Activated naive CD8-positive, alpha-beta T cell treated with anti-CD3 and anti-CD28 coated beads, Interleukin-2, amount 50 U/mL, for 16 hours (primary cell): ENCODE data around the gene CADM4.
"Not testable (repeated sequence)": the region's sequence is repeated elsewhere in the genome, so short reads cannot be mapped to it uniquely, and the experiment has no call there.

Experiments
- DNase-seq: peaks from one replicate; pipeline ENCODE4 v3.0.0-alpha.2; 2020; ENCODE audit warnings: low read depth, low spot score

Gene CADM4, protein sequence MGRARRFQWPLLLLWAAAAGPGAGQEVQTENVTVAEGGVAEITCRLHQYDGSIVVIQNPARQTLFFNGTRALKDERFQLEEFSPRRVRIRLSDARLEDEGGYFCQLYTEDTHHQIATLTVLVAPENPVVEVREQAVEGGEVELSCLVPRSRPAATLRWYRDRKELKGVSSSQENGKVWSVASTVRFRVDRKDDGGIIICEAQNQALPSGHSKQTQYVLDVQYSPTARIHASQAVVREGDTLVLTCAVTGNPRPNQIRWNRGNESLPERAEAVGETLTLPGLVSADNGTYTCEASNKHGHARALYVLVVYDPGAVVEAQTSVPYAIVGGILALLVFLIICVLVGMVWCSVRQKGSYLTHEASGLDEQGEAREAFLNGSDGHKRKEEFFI

DNA sequence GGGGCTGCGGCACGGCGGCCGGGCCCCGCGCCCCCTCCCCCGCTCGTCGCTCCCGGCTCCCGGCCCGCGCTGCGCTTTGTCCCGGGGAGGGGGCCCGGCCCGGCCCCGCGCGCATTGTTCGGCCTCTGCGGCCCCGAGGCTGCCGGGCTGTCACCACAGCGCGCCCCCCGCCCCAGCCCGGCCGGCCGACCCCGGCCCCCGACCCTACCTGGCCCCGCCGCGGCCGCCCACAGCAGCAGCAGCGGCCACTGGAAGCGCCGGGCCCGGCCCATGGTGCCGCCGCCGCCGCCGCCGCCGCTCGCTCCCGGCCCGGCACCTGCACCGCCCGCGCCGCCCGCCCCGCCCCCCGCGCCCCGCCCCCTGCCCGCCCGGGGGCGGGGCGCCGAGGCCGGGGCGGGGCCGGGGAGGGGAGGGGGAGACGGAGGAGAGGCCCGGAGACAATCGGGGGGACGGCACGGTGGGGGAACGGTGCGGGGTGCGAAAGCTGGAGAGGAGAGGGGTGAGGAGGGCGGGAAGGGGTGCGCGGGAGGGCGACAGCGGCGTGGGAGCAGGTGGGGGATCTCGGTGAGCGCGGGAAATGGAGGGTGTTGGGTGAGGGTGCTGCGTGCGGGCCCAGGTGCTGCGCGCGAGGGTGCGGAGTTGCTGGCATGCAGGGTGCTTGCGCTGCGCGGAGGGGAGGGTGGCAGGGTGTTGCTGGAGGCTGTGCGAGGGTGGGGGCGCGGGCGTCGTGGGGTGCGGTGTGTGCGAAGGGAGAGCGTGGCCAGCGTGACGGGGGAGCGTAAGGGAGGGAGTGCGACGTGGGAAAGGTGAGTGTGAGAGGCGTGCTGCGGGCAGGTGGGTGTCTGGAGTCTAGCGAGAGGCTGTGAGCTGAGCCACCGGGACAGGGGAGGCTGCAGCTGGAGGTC, at the start of gene CADM4:
CADM4 (minus strand) TSS at position 332 of the 905 bp plus-strand sequence; CDS start at position 272, 60 bp downstream.
- DNase-seq = no peak

DNA sequence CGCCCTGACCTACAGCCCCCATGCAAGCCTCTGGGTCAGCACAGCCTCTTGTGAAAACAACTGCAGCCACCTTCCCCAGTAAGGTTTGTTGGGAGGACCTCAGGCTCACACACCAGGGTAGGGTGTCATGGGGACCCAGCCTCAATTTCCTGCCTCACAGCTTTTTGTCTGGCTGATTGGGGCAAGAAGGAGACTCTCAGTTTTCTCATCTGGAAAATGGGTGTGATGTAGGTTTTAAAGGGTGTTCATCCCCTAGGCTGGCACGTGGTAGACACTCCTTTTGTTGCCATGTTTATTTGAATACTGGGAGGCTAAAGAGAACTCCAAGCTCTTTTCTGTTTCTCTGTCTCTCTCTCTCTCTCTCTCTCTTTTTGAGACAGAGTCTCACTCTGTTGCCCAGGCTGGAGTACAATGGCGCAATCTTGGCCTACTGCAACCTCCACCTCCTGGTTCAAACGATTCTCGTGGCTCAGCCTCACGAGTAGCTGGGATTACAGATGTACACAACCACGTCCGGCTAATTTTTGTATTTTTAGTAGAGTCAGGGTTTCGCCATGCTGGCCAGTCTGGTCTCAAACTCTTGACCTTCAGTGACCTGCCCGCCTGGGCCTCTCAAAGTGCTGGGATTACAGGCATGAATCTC, 48.5 kb upstream of the CADM4 start:
- no peak for DNase-seq

DNA sequence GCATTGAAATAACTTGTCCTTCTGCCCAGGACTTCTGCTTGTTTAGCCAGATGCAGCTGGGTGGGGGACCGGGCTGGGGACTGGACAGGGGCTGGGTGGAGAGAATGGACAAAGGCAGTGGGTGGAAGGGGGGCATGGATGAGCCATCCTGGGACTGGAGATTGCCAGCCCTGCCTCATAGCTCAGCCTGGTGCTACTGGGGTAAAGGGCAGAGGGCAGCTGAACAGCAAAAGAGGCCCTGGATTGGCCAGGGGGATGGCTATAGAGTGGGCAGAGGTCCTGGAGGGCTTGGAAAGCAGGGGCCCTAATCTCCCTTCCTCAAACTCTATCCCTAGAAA, 48.0 kb upstream of the CADM4 start:
- no peak for DNase-seq

DNA sequence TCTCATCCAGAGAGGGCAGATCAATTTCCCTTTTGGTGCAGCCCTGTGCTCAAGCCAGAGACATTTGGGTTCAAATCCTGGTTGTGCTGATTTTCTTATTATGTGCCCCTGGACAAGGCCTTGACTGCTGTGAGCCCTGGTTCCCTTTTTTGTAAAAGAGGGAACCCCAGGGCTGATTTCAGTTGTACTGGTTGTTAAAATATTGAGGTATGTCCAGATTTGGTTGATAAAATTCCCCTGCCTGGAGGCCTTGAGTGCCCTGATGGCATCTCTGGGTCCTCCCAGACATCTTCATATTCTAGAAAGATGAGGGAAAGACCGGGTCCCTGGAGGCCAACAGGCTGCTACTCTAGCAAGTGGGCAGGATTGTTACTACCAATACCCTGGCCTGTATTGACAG, 44.7 kb upstream of the CADM4 start:
- no peak for DNase-seq

DNA sequence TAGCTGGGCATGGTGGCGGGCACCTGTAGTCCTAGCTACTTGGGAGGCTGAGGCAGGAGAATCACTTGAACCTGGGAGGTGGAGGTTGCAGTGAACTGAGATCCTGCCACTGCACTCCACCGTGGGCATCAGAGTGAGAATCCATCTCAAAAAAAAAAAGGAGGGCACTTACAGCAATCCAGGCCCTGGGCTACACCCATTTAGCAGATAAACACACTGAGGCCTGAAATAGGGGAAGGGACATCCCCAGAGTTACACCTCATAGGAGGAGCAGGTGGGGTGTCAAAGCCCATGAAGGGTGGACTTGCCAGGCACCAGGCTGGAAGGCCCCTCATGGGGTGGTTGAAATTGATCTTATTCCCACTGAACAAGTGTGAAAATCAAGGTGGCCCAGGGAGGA, 44.3 kb upstream of the CADM4 start:
- DNase-seq = no peak

DNA sequence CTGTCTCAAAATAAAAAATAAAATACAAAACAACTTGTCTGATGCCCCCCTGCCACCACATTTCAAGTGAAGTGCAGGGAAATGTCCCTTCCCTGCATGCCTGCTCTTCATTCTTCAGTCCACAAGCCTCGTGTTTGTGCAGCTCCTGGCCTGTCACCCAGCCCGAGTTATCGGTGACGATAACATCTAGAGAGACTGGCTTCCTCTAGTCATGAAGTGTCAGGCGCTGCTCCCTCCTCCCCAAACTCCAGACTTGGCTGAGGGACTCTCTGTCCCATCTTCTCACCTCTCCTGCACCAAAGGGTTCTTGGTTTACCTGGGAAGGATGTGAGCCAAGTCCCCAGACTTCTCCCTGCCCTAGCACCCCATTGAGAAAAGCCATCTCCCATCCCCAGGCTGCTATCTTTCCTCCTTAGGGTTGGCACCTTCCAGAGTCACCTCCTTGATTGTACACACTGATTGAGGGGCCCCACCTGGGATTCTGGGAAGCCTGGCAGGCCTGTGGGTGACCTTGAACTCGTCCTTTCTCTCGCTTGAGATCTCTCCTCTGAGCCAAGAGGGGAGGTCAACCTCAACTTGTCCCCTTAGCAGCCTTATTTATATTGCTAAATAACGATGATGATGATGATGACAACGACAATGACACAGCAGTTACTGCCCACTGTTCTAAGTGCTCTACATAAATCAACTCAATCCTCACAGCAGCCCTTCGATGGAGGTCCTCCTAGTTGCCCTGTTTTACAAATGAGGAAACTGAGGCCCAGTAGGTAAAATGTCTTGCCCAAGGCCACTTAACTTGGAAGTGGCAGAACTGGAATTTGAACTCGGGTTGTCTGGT, 43.4 kb upstream of the CADM4 start:
- DNase-seq = no peak

DNA sequence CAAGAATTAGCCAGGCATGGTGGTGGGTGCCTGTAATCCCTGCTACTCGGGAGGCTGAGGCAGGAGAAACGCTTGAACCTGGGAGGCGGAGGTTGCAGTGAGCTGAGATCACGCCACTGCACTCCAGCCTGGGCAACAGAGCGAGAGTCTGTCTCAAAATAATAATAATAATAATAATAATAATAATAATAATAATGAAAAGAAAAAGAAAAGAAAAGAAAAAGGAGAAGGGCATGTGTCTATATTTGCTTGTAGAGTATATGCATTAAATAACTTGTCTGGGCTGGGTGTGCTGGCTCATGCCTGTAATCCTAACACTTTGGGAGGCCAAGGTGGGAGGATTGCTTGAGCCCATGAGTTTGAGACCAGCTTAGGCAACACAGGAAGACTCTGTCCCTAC, 42.6 kb upstream of the CADM4 start:
- not testable (repeated sequence) for DNase-seq

DNA sequence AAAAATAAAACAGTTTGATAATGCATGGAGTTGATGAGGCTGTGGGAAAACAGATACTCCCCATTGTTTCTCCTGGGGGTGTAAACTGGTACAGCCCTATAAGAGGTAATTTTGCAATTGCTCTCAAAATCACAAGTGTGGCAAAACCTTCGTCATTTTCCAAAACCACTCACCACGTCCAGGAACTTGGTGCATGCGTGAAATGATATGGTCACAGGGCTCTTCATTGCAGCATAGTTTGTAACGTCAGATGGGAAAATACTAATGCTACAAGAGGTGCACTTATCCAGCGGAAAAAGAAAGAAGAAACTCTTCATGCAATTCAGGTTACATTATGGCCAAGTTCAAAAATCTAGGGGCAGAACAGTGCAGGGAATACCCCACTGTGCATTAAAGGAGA, 42.2 kb upstream of the CADM4 start:
- no peak for DNase-seq

DNA sequence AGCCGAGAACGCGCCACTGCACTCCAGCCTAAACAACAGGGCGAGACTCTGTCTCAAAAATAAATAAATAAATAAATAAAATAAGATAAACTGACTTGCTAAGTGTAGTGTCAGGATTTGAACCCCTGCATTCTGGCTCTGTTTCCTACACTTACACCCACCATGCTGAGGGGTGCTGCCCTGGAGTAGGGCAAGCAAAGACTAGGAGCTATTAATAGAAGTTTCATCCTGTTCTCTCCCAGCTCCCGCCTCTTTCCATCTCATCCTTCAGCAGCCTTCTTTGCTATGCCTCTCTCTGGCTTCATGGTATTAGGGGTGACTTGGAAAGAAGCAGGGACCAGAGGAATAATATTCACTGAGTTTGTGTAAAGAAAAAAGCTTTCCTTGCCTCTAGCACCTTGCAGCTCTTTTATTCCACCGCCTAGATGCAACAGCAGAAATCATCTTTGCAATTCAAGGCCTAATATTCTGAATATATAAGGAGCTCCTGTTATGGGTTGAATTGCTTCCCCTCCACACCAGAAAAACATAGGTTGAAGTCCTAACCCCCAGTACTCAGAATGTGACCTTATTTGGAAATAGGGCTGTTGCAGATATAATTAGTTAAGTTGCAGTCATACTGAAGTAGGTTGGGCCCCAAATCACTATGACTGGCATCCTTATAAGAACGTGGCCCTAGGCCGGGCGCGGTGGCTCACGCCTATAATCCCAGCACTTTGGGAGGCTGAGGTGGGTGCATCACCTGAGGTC, 39.0 kb upstream of the CADM4 start:
- DNase-seq = no peak

DNA sequence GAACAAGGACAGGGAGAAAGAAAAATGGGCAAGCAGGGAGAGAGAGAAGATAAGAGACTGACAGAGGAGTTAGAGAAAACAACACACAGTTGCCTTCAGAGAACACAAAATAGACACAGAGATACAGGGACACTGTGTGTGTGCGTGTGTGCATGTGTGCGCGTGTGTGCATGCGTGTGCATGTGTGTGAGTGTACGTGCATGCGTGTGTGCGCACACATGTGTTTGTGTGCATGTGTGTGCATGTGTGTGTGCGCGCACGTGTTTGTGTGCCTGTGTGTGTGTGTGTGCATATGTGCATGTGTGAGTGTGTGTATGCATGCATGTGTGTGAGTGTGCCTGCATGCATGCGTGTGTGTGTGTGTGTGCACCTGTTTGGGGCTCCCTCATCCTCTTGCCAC, 36.3 kb upstream of the CADM4 start:
- DNase-seq = no peak

DNA sequence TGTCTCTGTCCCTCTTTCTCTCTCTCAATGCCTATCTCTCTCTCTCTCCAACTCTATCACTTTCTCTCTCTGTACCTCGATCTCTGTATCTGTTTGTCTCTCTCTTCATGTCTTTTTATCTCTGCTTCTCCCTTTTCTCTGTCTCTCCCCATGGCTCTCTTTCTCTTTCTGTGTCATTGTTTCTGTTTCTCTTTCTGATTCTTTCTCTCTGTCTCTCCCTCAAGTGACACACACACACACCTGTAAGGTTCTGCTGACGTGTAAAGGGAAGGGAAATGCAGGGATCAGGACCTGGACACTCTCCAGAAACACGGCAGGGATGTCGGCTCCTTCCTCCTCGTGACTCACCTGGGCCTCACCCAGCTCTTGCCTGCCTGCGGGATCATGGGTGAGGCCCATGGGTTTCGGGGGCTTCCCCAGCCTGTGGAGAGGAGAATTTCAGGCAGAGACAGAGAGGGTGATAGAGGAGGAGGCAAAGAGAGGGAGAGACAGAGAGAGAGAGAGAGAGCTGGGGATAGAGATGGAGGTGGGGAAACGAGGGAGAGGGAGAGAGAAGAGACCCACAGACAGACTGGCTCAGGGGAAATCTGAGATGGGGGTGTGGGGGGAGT, 35.7 kb upstream of the CADM4 start:
- no peak for DNase-seq

DNA sequence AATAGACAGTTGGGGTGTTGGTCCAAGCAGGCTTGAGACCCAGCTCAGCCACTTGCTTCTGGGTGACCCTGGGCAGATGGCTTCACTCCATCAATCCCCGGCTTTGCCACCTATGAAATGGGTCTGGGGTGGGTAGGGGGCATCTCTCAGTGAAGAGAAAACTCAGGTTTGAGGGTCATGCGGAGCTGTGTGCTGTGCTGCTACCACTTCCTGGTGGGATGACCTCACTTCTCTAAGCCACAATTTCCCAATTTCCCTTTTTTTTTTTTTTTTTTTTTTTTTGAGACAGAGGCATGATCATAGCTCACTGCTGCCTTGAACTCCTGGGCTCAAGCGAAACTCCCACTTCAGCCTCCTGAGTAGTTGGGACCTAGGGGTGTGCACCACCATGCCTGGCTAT, 34.9 kb upstream of the CADM4 start:
- DNase-seq = no peak

DNA sequence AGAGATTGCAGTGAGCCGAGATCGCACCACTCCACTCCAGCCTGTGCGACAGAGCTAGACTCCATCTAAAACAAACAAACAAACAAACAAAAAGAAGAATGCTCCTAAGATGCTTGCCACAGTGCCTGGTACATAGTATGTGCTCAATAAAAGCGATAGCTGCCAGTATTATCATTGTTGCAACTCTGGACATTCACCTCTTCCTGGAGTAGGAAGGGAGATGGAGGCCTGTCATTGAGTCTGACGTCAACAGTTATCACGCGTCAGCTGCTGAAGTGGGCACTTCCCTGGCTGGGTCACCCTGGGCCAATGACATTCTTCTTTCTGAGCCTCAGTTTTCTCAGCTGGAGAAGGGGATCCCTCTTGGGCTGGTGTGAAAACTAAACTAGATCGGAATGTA, 34.5 kb upstream of the CADM4 start:
- no peak for DNase-seq

DNA sequence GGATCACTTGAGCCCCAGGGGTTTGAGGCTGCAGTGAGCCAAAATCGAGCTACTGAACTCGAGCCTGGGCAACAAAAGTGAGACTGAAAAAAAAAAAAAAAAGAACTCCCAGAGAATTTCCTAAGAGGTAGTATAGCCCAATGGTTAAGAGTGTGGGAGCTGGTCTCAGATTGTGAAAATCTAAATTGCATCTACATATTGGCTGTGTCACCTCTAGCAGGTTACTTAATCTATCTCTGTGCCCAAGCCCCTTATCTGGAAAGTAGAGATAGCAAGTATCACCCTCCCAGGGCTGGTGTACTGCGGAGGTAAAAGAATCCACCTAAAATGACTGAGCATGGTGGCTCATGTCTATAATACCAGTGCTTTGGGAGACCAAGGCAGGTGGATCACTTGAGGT, 34.0 kb upstream of the CADM4 start:
- no peak for DNase-seq

DNA sequence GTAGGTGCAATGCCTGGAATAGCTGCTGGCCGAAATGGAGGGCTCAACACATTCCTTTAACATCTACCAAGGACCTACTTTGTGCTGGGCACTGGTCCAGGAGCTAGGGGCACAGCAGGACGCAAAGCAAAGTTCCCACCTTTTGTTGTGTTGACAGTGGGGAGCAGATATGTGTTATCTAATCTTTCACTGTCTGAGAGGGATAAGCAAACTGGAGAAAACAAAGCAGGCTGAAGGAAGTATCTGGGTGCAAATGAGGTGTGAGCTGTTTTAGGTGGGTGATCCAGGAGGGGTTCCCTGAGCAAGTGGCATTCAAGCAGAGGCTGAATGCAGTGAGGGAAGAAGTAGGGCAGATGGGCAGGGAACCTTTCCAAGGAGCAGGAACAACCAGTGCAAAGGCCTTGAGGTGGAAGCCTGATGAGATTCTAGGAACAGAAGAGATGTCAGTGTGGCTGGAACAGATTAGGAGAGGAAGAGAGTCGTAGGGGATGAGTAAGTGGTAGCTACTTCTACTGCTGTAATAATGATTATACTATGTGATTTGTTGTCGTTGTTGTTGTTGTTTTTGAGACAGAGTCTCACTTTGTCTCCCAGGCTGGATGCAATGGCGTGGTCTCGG, 32.5 kb upstream of the CADM4 start:
- DNase-seq = no peak

DNA sequence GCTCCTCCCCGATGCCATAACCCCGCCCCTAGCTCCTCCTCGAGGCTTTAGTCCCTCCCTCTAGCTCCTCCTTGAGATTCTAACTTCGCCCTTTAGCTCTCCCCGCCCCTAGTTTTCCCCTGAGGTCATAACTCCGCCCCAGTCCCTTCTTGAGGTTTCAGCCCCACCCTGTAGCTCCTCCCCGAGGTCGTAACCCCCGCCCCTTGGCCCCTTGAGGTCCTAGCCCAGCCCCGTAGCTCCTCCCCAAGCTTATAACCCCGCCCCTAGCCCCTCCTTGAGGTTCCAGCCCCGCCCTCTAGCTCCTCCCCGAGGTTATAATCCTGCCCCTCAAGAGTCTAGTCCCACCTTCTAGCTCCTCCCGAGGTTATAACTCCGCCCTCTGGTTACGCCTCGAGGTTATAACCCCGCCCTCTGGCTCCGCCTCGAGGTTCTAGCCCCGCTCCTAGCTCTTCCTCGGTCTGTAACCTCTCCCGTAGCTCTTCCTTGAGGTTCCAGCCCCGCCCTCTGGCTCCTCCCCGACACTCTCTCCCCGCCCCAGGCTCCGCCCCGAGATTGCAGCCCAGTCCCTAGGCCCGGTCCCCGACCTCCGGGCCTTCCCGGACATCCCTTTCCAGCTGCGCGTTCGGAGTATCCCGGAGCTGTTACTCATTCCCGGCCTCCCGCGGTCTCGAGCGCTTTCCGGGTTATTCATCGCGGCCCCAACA, 28.9 kb upstream of the CADM4 start:
- peak; percentile 82 for DNase-seq

DNA sequence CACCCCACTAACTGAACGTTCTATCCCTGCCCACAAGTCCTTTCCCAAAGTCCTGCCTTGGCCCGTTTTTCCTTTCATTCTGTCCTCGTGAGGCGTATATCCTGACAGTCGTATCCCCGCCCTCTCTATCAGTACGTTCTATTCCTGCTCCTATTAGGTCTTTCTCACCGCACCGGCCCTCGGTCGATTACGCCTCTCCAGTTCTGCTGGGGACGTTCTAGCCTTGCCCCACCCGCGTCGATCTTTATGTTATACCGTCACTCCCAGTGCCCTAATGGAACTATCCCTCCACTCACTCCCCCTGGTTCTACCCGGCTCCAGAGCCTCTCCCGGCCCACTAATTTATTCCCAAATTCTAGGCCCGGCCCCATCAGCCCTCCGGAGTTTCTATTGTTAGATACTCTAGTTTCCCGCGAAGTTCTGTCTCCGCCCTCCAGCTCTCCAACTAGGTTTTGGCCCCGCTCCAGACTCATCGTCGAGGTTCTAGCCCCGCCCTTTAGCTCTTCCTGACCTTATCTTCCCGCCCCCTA, 28.3 kb upstream of the CADM4 start:
- no peak for DNase-seq

DNA sequence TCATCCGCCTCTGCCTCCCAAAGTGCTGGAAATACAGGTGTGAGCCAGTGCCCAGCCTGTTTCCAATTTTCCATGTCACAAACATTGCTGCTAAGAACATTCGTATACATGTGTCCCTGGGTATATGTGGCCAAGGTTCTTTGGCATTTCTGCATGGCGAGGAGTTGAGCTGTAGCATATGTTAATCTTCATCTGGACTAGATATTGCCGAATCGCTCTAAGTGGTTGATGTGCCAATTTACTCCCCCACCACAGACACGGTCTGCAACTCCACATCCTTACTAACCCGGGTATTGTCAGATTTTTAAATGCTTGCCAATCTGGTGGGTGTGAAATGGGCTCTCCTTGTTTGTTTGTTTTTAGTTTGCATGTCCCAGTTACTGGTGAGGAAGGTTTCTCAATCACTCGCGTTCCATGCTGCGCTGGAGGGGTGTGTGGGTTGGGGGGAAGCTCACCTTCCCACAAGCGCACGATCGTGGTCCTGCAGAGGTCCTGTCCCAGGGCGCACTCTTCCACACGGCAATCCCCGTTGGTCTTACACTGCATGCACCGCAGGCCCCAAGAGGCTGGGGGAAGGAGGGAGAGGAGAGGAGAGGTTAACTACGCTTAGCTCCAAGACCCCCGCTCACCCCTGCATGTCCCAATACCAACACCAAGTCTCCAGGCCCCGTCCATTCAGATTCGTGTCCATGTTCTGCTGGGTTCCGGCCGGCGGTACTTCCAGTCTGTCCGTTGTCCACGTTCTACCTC, 27.7 kb upstream of the CADM4 start:
- no peak for DNase-seq
